ENCODE measurements around the gene SNX11. TPM values are rescaled to one million over a fixed set of nuclear protein-coding genes. Genes with fewer than 3 reads are reported as not detected.

The SNX11 gene
- total and polyA plus RNA-seq, 9 of the 15 experiments (the other 6 are each of a cell fraction or from before 2014, with no cell fraction given): 12.4 to 24.0 (median 16.8) TPM

- no peak for TF ChIP-seq POU5F1 (IDR thresholded peaks at IDR 0.05; ENCODE audit: borderline replicate concordance, low read depth, low read length, partially characterized antibody)
- no peak for TF ChIP-seq NFRKB (IDR thresholded peaks at IDR 0.05; ENCODE audit: low read depth)
- no peak for TF ChIP-seq ZNF586 (CRISPR knock-in tag; conservative IDR thresholded peaks at IDR 0.05)
- TF ChIP-seq ATF1 (CRISPR knock-in tag; IDR thresholded peaks at IDR 0.05): no peak
- TF ChIP-seq ATF1 (tag; IDR thresholded peaks at IDR 0.05): 0 out of 2 replicates have a peak, but pooled peaks have one; percentile 15
- no peak for TF ChIP-seq TBL1XR1 (IDR thresholded peaks at IDR 0.05; ENCODE audit: low read length in 2 of 2)
- no peak for TF ChIP-seq EZH2 (IDR thresholded peaks at IDR 0.05; ENCODE audit: borderline replicate concordance, low read depth, low read length)
- TF ChIP-seq GATAD2A (IDR thresholded peaks at IDR 0.05): no peak
- TF ChIP-seq RFX1 (IDR thresholded peaks at IDR 0.05): peak; percentile 99
- peak; percentile 44; the same call in 1 of the 2 replicates for TF ChIP-seq EP400 (IDR thresholded peaks at IDR 0.05)
- TF ChIP-seq ZNF282 (CRISPR knock-in tag; IDR thresholded peaks at IDR 0.05): no peak
- TF ChIP-seq NKRF (IDR thresholded peaks at IDR 0.05; ENCODE audit: borderline replicate concordance): no peak
- TF ChIP-seq TFAM (CRISPR knock-in tag; conservative IDR thresholded peaks at IDR 0.05): no peak
- no peak for TF ChIP-seq NR4A1 (CRISPR knock-in tag; IDR thresholded peaks at IDR 0.05)
- TF ChIP-seq NR4A1 (tag; IDR thresholded peaks at IDR 0.05): no peak
- TF ChIP-seq SMARCB1 (IDR thresholded peaks at IDR 0.05; ENCODE audit: insufficient read length, low read depth): no peak
- no peak for TF ChIP-seq ZNF140 (CRISPR knock-in tag; IDR thresholded peaks at IDR 0.05)
- no peak for TF ChIP-seq ZNF740 (CRISPR knock-in tag; IDR thresholded peaks at IDR 0.05)
- TF ChIP-seq ZNF740 (tag; IDR thresholded peaks at IDR 0.05): no peak
- TF ChIP-seq GTF3C2 (IDR thresholded peaks at IDR 0.05; ENCODE audit: borderline replicate concordance, extremely low read depth, insufficient read length): no peak
- no peak for TF ChIP-seq DMBX1 (CRISPR knock-in tag; IDR thresholded peaks at IDR 0.05; ENCODE audit: borderline replicate concordance)
- TF ChIP-seq ZFP1 (CRISPR knock-in tag; IDR thresholded peaks at IDR 0.05): no peak
- TF ChIP-seq RUNX1 (IDR thresholded peaks at IDR 0.05; ENCODE audit: low read depth): no peak
- TF ChIP-seq HNRNPUL1 (IDR thresholded peaks at IDR 0.05; ENCODE audit: low read length): no peak
- TF ChIP-seq BCOR (IDR thresholded peaks at IDR 0.05): no peak
Measured at GRCh38 chr17:48148854-48149786, 41.6 kb downstream of the SNX11 start (continued).

All from K562 (cell line).